Mesendoderm (in vitro differentiated cells): ENCODE data around the gene IGFL1.

Experiments used
- DNase-seq: peaks from one replicate; pipeline ENCODE4 v3.0.0; 2013
- H2AK5ac ChIP-seq: 2 replicates; pipeline ENCODE4 v1.6.1; 2013; ENCODE audit warnings: low read length, inconsistent platforms
- H2BK120ac ChIP-seq: 2 replicates; pipeline ENCODE4 v1.6.1; 2013; ENCODE audit warnings: low read depth, mild to moderate bottlenecking, low read length, moderate library complexity, mixed read lengths
- H2BK15ac ChIP-seq: replicated peaks from 2 replicates; pipeline ENCODE4 v1.6.1; 2013; ENCODE audit warnings: low read depth, mild to moderate bottlenecking, moderate library complexity
- H2BK5ac ChIP-seq: 2 replicates; pipeline ENCODE4 v1.6.1; 2013; ENCODE audit warnings: low read length, inconsistent platforms
- H3K18ac ChIP-seq: 2 replicates; pipeline ENCODE4 v1.6.1; 2013; ENCODE audit warnings: mild to moderate bottlenecking, low read length, mixed read lengths
- H3K23ac ChIP-seq: one replicate; pipeline ENCODE4 v1.6.1; 2013; ENCODE audit warnings: low read length
- H3K27ac ChIP-seq: 2 replicates; pipeline ENCODE4 v1.5.1; 2013; ENCODE audit warnings: low read depth, mild to moderate bottlenecking, inconsistent platforms, low read length, moderate library complexity
- H3K27me3 ChIP-seq: 2 replicates; pipeline ENCODE4 v1.6.1; 2013; ENCODE audit warnings: low read length, control low read depth, mild to moderate bottlenecking, inconsistent platforms; ENCODE audit not compliant: insufficient read depth, poor library complexity
- H3K36me3 ChIP-seq: 2 replicates; pipeline ENCODE4 v1.6.1; 2013; ENCODE audit warnings: low read length, inconsistent platforms; ENCODE audit not compliant: control insufficient read depth, insufficient read depth
- H3K4ac ChIP-seq: one replicate; pipeline ENCODE4 v1.6.1; 2013; ENCODE audit warnings: low read depth, mild to moderate bottlenecking, low read length, moderate library complexity
- H3K4me1 ChIP-seq: 2 replicates; pipeline ENCODE4 v1.6.1; 2013; ENCODE audit warnings: low read depth, low read length, inconsistent platforms; ENCODE audit not compliant: control insufficient read depth
- H3K4me2 ChIP-seq: 2 replicates; pipeline ENCODE4 v1.6.1; 2013; ENCODE audit warnings: low read length
- H3K4me3 ChIP-seq: 2 replicates; pipeline ENCODE4 v1.5.1; 2013; ENCODE audit warnings: mild to moderate bottlenecking, low read length
- H3K56ac ChIP-seq: one replicate; pipeline ENCODE4 v1.6.1; 2013; ENCODE audit warnings: low read length
- H3K79me1 ChIP-seq: 2 replicates; pipeline ENCODE4 v1.6.1; 2013; ENCODE audit warnings: low read length, inconsistent platforms
- H3K79me2 ChIP-seq: 2 replicates; pipeline ENCODE4 v1.6.1; 2013; ENCODE audit warnings: mild to moderate bottlenecking, low read length; ENCODE audit not compliant: control insufficient read depth, insufficient read depth
- H3K9ac ChIP-seq: 2 replicates; pipeline ENCODE4 v1.6.1; 2013; ENCODE audit warnings: low read length, inconsistent platforms
- H4K5ac ChIP-seq: one replicate; pipeline ENCODE4 v1.6.1; 2013; ENCODE audit warnings: low read length
- H4K8ac ChIP-seq: one replicate; pipeline ENCODE4 v1.6.1; 2013; ENCODE audit warnings: low read depth, mild to moderate bottlenecking, control low read depth, low read length, moderate library complexity
- WGBS: extraction: QIAGEN DNeasy Blood & Tissue Kit; methylation state at CpG from one replicate; pipeline ENCODE4 v1.1.7; 2013; ENCODE audit warnings: low lambda C conversion rate, missing lambda C conversion rate; ENCODE audit not compliant: insufficient coverage; ENCODE audit errors: extremely low coverage; 5-methylcytosine and 5-hydroxymethylcytosine counted together

IGFL1 gene

DNA sequence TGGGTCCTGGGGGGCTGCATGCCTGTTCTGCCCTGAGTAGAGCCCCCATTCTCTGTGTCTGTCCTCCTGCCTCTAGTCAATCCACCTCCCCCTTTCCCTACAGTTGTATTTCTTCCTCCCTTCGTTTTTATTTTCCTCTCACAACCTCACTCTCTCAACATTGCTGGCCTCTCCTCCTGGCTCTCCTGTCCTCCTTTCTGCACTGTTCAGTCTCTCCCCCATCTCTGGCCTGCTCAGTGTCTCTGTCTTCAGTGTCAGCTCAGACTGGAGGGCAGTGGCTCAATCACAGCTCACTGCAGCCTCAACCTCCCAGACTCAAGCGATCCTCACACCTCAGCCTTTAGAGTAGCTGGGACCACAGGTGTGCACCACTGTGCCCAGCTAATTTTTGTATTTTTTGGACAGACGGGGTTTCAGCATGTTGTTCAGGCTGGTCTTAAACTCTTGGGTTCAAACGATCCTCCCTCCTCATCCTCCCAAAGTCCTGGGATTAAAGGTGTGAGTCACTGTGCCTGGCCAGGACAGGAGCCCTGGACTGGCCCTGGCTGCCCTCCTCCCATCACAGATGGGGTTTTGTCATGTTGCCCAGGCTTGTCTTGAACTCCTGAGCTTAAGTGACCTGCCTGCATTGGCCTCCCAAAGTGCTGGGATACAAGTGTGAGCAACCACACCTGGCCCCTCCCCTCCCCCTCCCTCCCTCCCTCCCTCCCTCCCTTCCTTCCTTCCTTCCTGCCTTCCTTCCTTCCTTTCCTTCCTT, 32.0 kb upstream of the IGFL1 start:
- Histone ChIP-seq H3K4me1 (no peaks in the 10 kb centered on the region), H3K4ac (no peak overlapping the region), H3K23ac (no peak overlapping the region), H4K5ac (no peak overlapping the region), H4K8ac (no peak overlapping the region), H2AK5ac (no peak overlapping the region), H3K36me3 (no peaks in the 10 kb centered on the region), H3K27me3 (no peaks in the 10 kb centered on the region), H2BK5ac (no peak overlapping the region), H3K4me2 (no peak overlapping the region), H3K79me2 (no peaks in the 10 kb centered on the region), H2BK15ac (no peak overlapping the region), H3K56ac (no peak overlapping the region), H3K79me1 (no peaks in the 10 kb centered on the region), H3K9ac (no peak overlapping the region), H2BK120ac (no peak overlapping the region), H3K27ac (no peak overlapping the region), H3K4me3 (no peak overlapping the region), H3K18ac (no peak overlapping the region)
- WGBS: no CpG with 5 or more reads among the region's 4 CpGs
- no peak for DNase-seq

- Histone ChIP-seq H3K4me1 (no peaks in the 10 kb centered on the region), H3K23ac (no peak overlapping the region), H3K56ac (no peak overlapping the region), H4K8ac (no peak overlapping the region), H2BK15ac (no peak overlapping the region), H3K4me2 (no peak overlapping the region), H2BK120ac (no peak overlapping the region), H3K79me2 (no peaks in the 10 kb centered on the region), H3K9ac (no peak overlapping the region), H3K4ac (peak overlapping the region; percentile 25), H3K4me3 (no peak overlapping the region), H2AK5ac (no peak overlapping the region), H3K36me3 (no peaks in the 10 kb centered on the region), H3K79me1 (no peaks in the 10 kb centered on the region), H2BK5ac (no peak overlapping the region), H3K18ac (no peak overlapping the region), H3K27me3 (no peaks in the 10 kb centered on the region), H3K27ac (no peak overlapping the region), H4K5ac (no peak overlapping the region)
- no peak for DNase-seq
- no CpG with 5 or more reads among the region's 3 CpGs for WGBS
Observed at GRCh38 chr19:46198756-46199155, 30.8 kb upstream of the IGFL1 start.

DNA sequence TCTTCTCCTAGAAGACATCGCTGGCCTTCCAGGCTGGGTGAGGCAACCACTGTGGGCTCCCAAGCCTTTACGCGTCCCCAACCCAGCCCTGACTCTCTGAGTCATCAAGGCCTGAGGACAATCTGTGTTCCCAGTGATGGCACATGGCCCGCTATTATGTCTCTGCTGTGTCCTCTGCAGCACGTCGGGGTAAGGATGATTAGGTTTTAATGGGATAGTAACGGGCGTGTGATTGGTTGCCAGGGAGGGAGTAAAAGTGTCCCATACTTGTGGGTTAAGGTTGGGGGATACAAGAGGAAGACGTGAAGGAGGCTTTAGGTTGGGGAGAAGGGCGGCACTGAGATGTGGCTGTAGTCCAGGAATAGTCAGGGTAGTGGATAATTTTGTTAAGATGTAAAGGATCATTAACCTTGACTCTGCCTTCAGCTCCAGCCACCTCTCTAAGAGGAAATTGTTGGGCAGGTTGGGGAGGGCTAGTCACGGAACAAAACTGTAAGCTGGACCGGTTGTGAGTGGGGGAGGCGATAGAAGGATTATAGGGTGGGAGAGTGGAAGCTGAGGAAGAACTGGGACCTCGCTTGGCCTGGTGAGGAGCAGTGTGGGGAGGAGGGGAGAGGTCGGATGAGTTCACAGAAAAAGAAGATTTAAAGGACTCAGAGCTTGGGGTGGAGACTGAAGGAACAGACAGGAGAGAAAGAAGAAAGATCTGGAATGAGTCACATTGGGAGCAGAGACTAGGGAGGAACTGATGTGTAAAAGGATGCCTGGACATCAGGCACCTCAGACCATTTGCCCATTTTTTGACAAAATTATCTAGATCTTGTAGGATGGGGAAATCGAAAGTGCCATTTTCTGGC, 27.9 kb upstream of the IGFL1 start:
- Histone ChIP-seq H3K4me2 (no peak overlapping the region), H3K9ac (no peak overlapping the region), H2BK120ac (no peak overlapping the region), H3K4me3 (no peak overlapping the region), H2BK5ac (no peak overlapping the region), H3K79me1 (no peaks in the 10 kb centered on the region), H3K56ac (no peak overlapping the region), H3K4me1 (no peaks in the 10 kb centered on the region), H3K36me3 (no peaks in the 10 kb centered on the region), H2AK5ac (no peak overlapping the region), H3K4ac (no peak overlapping the region), H4K8ac (no peak overlapping the region), H3K27ac (no peak overlapping the region), H3K27me3 (no peaks in the 10 kb centered on the region), H3K18ac (no peak overlapping the region), H3K23ac (no peak overlapping the region), H3K79me2 (no peaks in the 10 kb centered on the region), H4K5ac (no peak overlapping the region), H2BK15ac (no peak overlapping the region)
- DNase-seq: no peak
- WGBS: no CpG with 5 or more reads among the region's 16 CpGs

DNA sequence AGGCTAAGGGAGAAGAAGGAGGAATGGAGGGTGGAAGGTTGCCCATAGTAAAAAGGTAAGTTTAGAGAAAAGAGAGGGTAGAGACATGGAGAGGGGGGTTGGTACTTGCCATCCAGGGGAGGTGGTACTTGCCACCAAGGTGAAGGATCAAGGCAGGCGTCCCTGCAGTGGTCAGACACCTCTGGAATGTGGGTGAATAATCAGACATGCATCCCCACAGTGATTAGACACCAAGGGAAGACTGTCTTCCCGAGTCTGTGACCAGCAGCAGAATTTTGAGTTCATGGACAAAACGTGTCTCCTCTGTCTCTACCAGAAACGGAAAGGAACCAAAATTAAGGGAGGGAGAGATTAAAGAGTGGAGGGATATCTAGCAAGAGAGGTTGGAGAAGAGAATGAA, 27.1 kb upstream of the IGFL1 start:
- Histone ChIP-seq H4K5ac (no peak overlapping the region), H4K8ac (no peak overlapping the region), H2BK5ac (no peak overlapping the region), H3K56ac (no peak overlapping the region), H3K9ac (no peak overlapping the region), H2BK120ac (no peak overlapping the region), H3K27me3 (no peaks in the 10 kb centered on the region), H3K27ac (no peak overlapping the region), H3K4me2 (no peak overlapping the region), H3K36me3 (no peaks in the 10 kb centered on the region), H2BK15ac (no peak overlapping the region), H2AK5ac (no peak overlapping the region), H3K18ac (no peak overlapping the region), H3K4me1 (no peaks in the 10 kb centered on the region), H3K79me1 (no peaks in the 10 kb centered on the region), H3K79me2 (no peaks in the 10 kb centered on the region), H3K4me3 (no peak overlapping the region), H3K23ac (no peak overlapping the region), H3K4ac (no peak overlapping the region)
- no CpG with 5 or more reads among the region's 4 CpGs for WGBS
- no peak for DNase-seq

DNA sequence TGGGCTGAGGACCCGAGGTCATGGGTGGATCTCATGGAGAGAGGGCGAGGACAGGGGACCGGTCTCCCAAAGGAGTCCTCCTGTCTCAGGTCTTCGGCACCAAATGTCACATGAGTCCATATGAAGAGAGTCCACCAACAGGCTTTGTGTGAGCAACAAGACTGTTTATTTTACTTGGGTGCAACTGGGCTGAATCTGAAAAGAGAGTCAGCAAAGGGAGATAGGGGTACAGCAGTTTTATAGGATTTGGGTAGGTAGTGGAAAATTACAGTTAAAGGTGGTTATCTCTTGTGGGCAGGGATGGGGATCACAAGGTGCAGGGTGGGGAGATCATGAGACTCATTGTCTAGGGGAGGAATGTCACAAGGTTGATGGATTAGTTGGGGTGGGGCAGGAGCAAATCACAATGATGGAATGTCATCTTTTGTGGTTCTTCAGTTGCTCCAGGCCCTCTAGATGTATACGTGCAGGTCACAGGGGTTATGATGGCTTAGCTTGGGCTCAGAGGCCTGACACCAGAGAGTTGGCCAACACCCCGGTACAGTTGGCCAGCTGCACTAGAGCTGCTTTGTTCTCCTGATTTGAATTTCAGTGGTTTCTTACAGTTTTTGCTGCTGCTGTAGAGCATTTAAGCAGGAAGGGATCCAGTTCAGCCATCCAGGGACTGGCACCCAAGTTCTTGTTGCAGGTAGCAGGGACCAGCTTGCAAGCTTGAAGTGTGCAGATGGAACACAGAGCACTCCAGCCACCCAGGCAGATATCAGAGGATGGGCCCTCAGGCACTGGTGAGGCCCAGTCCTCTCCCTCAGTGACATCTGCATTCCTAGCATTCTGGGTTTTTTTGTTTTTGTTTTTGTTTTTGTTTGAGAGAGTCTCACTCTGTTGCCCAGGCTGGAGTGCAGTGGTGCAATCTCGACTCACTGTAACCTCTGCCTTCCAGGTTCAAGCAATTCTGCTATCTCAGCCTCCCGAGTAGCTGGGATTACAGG, 26.4 kb upstream of the IGFL1 start:
- H3K56ac ChIP-seq: no peak overlapping the region
- no peaks in the 10 kb centered on the region for H3K79me1 ChIP-seq
- DNase-seq: no peak
- no peaks in the 10 kb centered on the region for H3K79me2 ChIP-seq
- no peak overlapping the region for H3K4ac ChIP-seq
- no peak overlapping the region for H3K4me2 ChIP-seq
- H2AK5ac ChIP-seq: no peak overlapping the region
- no peak overlapping the region for H3K9ac ChIP-seq
- no peak overlapping the region for H3K18ac ChIP-seq
- H3K27me3 ChIP-seq: no peaks in the 10 kb centered on the region
- no peaks in the 10 kb centered on the region for H3K4me1 ChIP-seq
- H4K5ac ChIP-seq: no peak overlapping the region
- H4K8ac ChIP-seq: no peak overlapping the region
- H2BK120ac ChIP-seq: no peak overlapping the region
- no CpG with 5 or more reads among the region's 8 CpGs for WGBS
- no peak overlapping the region for H2BK5ac ChIP-seq
- no peaks in the 10 kb centered on the region for H3K36me3 ChIP-seq
- H2BK15ac ChIP-seq: no peak overlapping the region
- H3K27ac ChIP-seq: no peak overlapping the region
- H3K23ac ChIP-seq: no peak overlapping the region
- H3K4me3 ChIP-seq: no peak overlapping the region
